GM23248 (cell line): ENCODE measurements around the gene PCBP3. TPM values are rescaled to one million over a fixed set of nuclear protein-coding genes. Genes with fewer than 3 reads are reported as not detected.

Experiments
- DNase-seq: peaks from one replicate; pipeline ENCODE4 v3.0.0-alpha.2; 2015
- H2AFZ ChIP-seq: fragments of 200-600 bp; sonication (generic); 2 replicates; pipeline ENCODE4 v1.6.1; 2016; ENCODE audit warnings: antibody characterized with exemption
- H3F3A ChIP-seq: fragments of 200-600 bp; sonication (generic); 2 replicates; pipeline ENCODE4 v1.6.1; 2016; ENCODE audit warnings: mild to moderate bottlenecking, antibody characterized with exemption, mixed run types; ENCODE audit not compliant: insufficient read depth
- H3K27ac ChIP-seq: fragments of 200-600 bp; sonication (generic); 2 replicates; pipeline ENCODE4 v1.5.1; 2016; ENCODE audit warnings: mild to moderate bottlenecking
- H3K27me3 ChIP-seq: fragments of 200-600 bp; sonication (generic); replicated peaks from 2 replicates; pipeline ENCODE4 v1.6.1; 2016; ENCODE audit warnings: mild to moderate bottlenecking; ENCODE audit not compliant: insufficient read depth
- H3K36me3 ChIP-seq: fragments of 200-600 bp; sonication (generic); 2 replicates; pipeline ENCODE4 v1.6.1; 2016; ENCODE audit warnings: low read depth, mild to moderate bottlenecking
- H3K4me1 ChIP-seq: fragments of 200-600 bp; sonication (generic); 2 replicates; pipeline ENCODE4 v1.6.1; 2016; ENCODE audit warnings: mild to moderate bottlenecking; ENCODE audit not compliant: insufficient read depth
- H3K4me2 ChIP-seq: fragments of 200-600 bp; sonication (generic); one replicate; pipeline ENCODE4 v1.6.1; 2016; ENCODE audit warnings: mild to moderate bottlenecking; ENCODE audit not compliant: unreplicated experiment
- H3K4me3 ChIP-seq: fragments of 200-600 bp; sonication (generic); 2 replicates; pipeline ENCODE4 v1.5.1; 2016; ENCODE audit warnings: mild to moderate bottlenecking
- H3K79me2 ChIP-seq: fragments of 200-600 bp; sonication (generic); 2 replicates; pipeline ENCODE4 v1.6.1; 2016; ENCODE audit warnings: mild to moderate bottlenecking; ENCODE audit not compliant: insufficient read depth
- H3K9ac ChIP-seq: fragments of 200-600 bp; sonication (generic); 2 replicates; pipeline ENCODE4 v1.6.1; 2016; ENCODE audit warnings: mild to moderate bottlenecking
- H3K9me2 ChIP-seq: fragments of 200-600 bp; sonication (generic); 2 replicates; pipeline ENCODE4 v1.6.1; 2016; ENCODE audit warnings: mixed run types, mild to moderate bottlenecking, moderate library complexity; ENCODE audit not compliant: insufficient read depth
- H3K9me3 ChIP-seq: fragments of 200-600 bp; sonication (generic); one replicate; pipeline ENCODE4 v1.6.1; 2017; ENCODE audit warnings: low read depth
- H4K20me1 ChIP-seq: fragments of 200-600 bp; sonication (generic); 2 replicates; pipeline ENCODE4 v1.6.0; 2016; ENCODE audit not compliant: insufficient read depth
- EZH2 ChIP-seq: fragments of 200-600 bp; sonication (generic); IDR thresholded peaks from 2 replicates; pipeline ENCODE4 v1.6.1; 2018; ENCODE audit warnings: antibody characterized with exemption, mild to moderate bottlenecking; ENCODE audit not compliant: insufficient read depth, poor library complexity, severe bottlenecking
- EZH2phosphoT487 ChIP-seq: fragments of 200-600 bp; sonication (generic); IDR thresholded peaks from 2 replicates; pipeline ENCODE4 v1.6.1; 2018; ENCODE audit warnings: antibody characterized with exemption, moderate library complexity, mild to moderate bottlenecking, low read depth; ENCODE audit not compliant: insufficient read depth
- WGBS, 2 experiments: methylation state at CpG; one replicate each; pipeline ENCODE4 v1.1.6; 2015 to 2017; ENCODE audit warnings: low lambda C conversion rate in 2 of 2, low coverage in 1 of 2; ENCODE audit errors: missing lambda C conversion rate in 2 of 2; 5-methylcytosine and 5-hydroxymethylcytosine counted together
- in situ Hi-C: fragments of 300-500 bp; cut with MboI; formaldehyde crosslinking; loops from 2 replicates; pipeline ENCODE4 v1.15.0; 2020
- polyA plus RNA-seq: library from polyadenylated mRNA; unstranded; fragments of >200 nt; fragmentation: Nextera tagmentation; extraction: Ambion mirVana; gene quantifications from 2 replicates; pipeline ENCODE4 v1.2.1, GENCODE V29; 2016
- total RNA-seq: library from RNA; depleted of rRNA; stranded (reverse); fragments of >200 nt; shearing (Covaris generic); gene quantifications from 2 replicates; pipeline ENCODE4 v1.2.3, GENCODE V29; 2014

PCBP3 gene
- total and polyA plus RNA-seq, 2 experiments from 2014 or later = 0.32 to 1.3 TPM

DNA sequence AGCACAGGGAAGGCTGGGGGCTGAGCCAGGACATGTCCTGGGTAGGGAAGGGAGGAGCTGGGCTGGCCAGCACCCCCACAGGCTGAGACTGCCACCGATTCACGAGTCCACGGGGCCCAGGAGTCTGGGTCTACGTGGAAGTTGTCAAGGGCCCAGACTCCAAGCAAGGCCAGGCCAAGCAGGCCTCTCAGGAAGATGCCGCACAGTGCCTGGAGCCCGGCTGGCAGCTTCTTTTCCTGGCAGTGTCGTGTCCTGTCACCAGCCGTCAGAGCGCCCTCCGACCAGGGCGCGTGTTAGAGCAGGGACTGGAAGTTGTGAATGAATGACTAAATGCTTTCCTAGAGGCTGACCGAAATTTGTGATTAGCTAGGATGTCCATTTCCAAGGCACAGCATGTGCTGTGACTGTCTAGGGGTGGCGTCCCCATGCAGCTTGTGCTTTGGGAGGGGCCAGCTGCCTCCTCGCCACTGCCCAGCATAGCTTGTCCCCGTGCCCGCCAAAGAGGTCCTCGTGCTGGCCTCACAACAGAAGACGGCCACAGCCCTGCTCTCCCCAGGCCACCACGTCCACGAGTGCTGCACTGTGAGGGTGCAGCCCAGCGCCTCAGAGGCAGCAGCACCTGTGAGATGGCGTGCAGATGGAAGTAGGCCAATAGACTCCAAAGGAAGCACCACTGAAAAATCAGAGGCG, 190.6 kb downstream of the PCBP3 start:
- Histone ChIP-seq H3K4me1 (peaks cover 6% of the 10 kb centered on the region; the same call in 1 of the 2 replicates), H3K9ac (no peak overlapping the region), H3K36me3 (no peaks in the 10 kb centered on the region), H3K4me3 (no peak overlapping the region), H3K9me2 (no peaks in the 10 kb centered on the region), H3F3A (no peaks in the 10 kb centered on the region), H3K79me2 (no peaks in the 10 kb centered on the region), H3K4me2 (no peak overlapping the region), H3K9me3 (no peaks in the 10 kb centered on the region), H3K27me3 (no peaks in the 10 kb centered on the region), H3K27ac (no peak overlapping the region), H2AFZ (no peak overlapping the region), H4K20me1 (no peaks in the 10 kb centered on the region)
- WGBS, 2 experiments = 93 to 94% methylated on average over 23 to 24 of the region's 24 CpGs
- in situ Hi-C loops = loop anchor here (25.0 kb wide), 1 partner anchor 547 kb away; the partner anchor contains the start of gene POFUT2
- no peak for DNase-seq
- TF ChIP-seq EZH2 (no peak), EZH2phosphoT487 (no peak)

DNA sequence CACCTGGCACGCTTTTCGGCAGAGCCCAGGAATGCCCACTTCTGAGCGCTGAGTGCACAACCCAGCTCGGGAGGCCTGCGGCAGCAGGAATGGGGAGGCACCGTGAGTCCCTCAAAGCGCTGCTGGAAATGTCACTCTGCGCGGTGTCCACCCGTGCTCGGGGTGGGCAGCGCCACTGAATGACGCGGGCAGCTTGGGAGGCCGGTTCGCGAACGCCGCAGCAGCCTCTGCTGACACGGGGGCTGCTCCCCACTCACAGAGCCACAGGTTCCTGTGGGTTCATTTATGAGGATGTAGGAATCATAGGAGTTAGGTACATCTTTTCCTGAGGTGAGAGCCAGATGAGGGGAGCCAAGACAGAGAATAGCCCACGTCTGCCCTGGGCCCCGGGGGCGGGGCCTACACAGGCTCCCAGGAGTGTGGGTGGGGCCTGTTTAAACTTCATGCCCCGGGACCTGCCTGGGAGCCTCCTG, 191.3 kb downstream of the PCBP3 start:
- Histone ChIP-seq H3F3A (no peaks in the 10 kb centered on the region), H3K27ac (no peak overlapping the region), H3K79me2 (no peaks in the 10 kb centered on the region), H3K4me1 (peaks cover 10% of the 10 kb centered on the region; the same call in 1 of the 2 replicates), H3K9me2 (no peaks in the 10 kb centered on the region), H4K20me1 (no peaks in the 10 kb centered on the region), H3K27me3 (no peaks in the 10 kb centered on the region), H3K36me3 (no peaks in the 10 kb centered on the region), H2AFZ (no peak overlapping the region), H3K9me3 (no peaks in the 10 kb centered on the region), H3K9ac (no peak overlapping the region), H3K4me3 (no peak overlapping the region), H3K4me2 (no peak overlapping the region)
- in situ Hi-C loops = loop anchor here (25.0 kb wide), 1 partner anchor 548 kb away; the partner anchor contains the start of gene POFUT2
- TF ChIP-seq EZH2 (no peak), EZH2phosphoT487 (no peak)
- no peak for DNase-seq
- 94 to 95% methylated on average over 21 to 24 of the region's 24 CpGs for WGBS, 2 experiments

- WGBS, 2 experiments = 90 to 95% methylated on average over 19 to 21 of the region's 21 CpGs
- in situ Hi-C loops = loop anchor here (25.0 kb wide), 1 partner anchor 548 kb away; the partner anchor contains the start of gene POFUT2
These were observed 192.1 kb downstream of the PCBP3 start for GRCh38 chr21:45835301-45836267.

GRCh38 chr21:45836268-45836655, 192.7 kb downstream of the PCBP3 start:
- DNase-seq = no peak
- no peaks in the 10 kb centered on the region for H3K9me2 ChIP-seq
- H3K4me3 ChIP-seq = no peak overlapping the region
- H3K79me2 ChIP-seq = no peaks in the 10 kb centered on the region
- no peak overlapping the region for H3K9ac ChIP-seq
- peaks cover 10% of the 10 kb centered on the region; the same call in 1 of the 2 replicates for H3K4me1 ChIP-seq
- H3K4me2 ChIP-seq = no peak overlapping the region
- no peak overlapping the region for H2AFZ ChIP-seq
- H3K27ac ChIP-seq = no peak overlapping the region
- no peaks in the 10 kb centered on the region for H3F3A ChIP-seq
- in situ Hi-C loops = loop anchor here (25.0 kb wide), 1 partner anchor 549 kb away; the partner anchor contains the start of gene POFUT2
- H3K9me3 ChIP-seq = no peaks in the 10 kb centered on the region
- no peaks in the 10 kb centered on the region for H3K27me3 ChIP-seq
- TF ChIP-seq EZH2phosphoT487 (no peak), EZH2 (no peak)
- no peaks in the 10 kb centered on the region for H4K20me1 ChIP-seq
- WGBS, 2 experiments = 88 to 89% methylated on average over 13 of the region's 13 CpGs
- no peaks in the 10 kb centered on the region for H3K36me3 ChIP-seq

More at GRCh38 chr21:45835301-45836267, 192.1 kb downstream of the PCBP3 start:
- Histone ChIP-seq H2AFZ (no peak overlapping the region), H3K9ac (no peak overlapping the region), H3K4me2 (no peak overlapping the region), H3F3A (no peaks in the 10 kb centered on the region), H3K9me2 (no peaks in the 10 kb centered on the region), H3K4me1 (peaks cover 10% of the 10 kb centered on the region; the same call in 1 of the 2 replicates), H4K20me1 (no peaks in the 10 kb centered on the region), H3K9me3 (no peaks in the 10 kb centered on the region), H3K27me3 (no peaks in the 10 kb centered on the region), H3K4me3 (no peak overlapping the region), H3K36me3 (no peaks in the 10 kb centered on the region), H3K27ac (no peak overlapping the region), H3K79me2 (no peaks in the 10 kb centered on the region)
- TF ChIP-seq EZH2phosphoT487 = no peak
- no peak for DNase-seq
